ENCODE data around the gene CEACAM3.
A peak's percentile ranks its signal among the peaks of the same experiment; 100 is the strongest.

The CEACAM3 gene

GRCh38 chr19:41847351-41848105 is 51.1 kb downstream of the CEACAM3 start:
- DNase-seq: no peak

- DNase-seq: no peak
Observed at GRCh38 chr19:41848666-41849065, 52.3 kb downstream of the CEACAM3 start.

DNA sequence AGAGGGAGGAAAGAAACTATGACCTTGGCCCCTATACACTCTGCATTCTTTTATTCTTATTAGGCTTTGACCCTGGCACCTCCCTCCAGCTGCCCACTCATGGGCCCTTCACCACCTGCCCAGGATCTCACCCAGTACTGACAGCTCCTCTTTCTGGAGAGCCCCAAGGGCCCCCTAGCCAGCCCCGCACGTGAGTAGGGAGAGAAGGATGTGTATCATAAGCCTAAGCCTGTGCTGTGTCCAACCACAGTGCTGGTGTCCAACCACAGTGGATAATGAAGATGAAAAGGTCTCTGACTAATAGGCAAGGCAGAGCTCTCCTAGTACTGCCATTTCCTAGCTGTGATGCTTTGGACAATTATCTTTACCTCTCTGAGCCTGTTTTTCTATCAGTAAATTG is 52.7 kb downstream of the CEACAM3 start:
- no peak for DNase-seq

DNA sequence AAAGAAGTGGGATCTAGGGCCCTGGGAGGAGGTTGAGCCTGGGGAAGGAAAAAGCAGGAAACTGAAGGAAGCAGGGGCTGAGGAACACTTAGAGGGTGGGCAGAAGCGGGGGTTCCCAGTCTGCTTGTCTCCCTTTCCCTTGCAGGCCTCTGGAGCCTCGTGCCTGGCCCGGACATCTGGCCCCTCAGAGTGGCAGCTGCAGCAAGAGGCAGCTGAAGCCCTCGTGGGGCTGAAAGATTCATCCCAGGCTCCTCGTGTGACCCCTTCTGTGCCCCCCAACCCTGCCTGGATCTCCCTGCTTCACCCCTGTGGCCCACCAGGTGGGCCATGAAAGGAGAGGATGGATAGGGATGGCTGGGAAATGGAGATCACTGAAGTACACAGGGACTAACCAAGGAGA is 54.0 kb downstream of the CEACAM3 start:
- DNase-seq: no peak

GRCh38 chr19:41851456-41851855 is 55.1 kb downstream of the CEACAM3 start:
- DNase-seq: no peak

DNA sequence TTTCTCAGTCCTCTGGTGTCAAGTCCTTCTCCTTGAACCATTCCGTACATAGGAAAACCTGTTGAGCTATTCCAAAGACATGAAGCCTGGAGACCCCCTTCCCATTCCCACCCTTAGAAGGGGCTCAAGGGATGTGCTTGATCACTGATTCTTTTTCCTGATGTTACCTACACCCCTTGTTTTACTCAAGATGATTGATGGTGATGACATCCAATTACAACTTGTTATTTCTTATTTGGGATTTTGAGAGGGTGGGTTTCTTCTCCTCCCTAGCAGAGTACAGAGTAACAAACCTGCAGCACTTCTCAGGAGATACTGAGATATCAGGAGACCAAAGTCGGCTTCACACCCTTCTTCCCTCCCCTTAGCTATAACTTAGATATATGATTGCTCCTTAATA is 57.0 kb downstream of the CEACAM3 start:
- no peak for DNase-seq

- DNase-seq: no peak
Observed at GRCh38 chr19:41853768-41854167, 57.4 kb downstream of the CEACAM3 start.

DNA sequence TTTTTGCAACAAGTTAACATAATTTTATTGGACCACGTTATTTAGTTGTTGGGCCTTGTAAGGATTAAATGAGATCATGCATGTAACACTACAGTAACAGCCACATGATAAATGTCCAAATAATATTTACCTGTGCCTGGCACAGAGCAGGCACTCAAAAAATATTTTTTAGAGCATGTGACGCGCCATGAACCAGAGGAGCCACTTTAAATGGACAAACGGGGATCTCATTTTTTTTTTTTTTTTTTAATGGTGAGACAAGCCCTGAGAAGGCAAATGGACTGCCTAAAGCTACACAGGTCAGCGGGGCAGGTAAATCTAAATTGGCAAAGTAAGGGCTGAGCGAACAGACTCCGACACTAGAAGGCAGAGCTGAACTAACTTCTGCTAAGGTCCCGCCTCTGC is 62.8 kb downstream of the CEACAM3 start:
- no peak for DNase-seq

- DNase-seq: peak; percentile 99
Observed at GRCh38 chr19:41859618-41860418, 63.4 kb downstream of the CEACAM3 start, which contains the start of gene RPS19. RPS19 (plus strand) TSS chr19:41860255; CDS start chr19:41860775, 520 bp downstream.

GRCh38 chr19:41860419-41861115 is 64.2 kb downstream of the CEACAM3 start:
- DNase-seq: peak; percentile 54
